AG09319 (cell line): Measurements from ENCODE around the gene CNNM1.

Experiments
- DNase-seq: peaks from one replicate; pipeline ENCODE4 v3.0.0-alpha.2; 2010; ENCODE audit warnings: low read depth; ENCODE audit errors: extremely low read depth
- CTCF ChIP-seq: IDR thresholded peaks from 2 replicates; pipeline ENCODE4 v1.5.1; 2011; ENCODE audit warnings: low read depth, mild to moderate bottlenecking, inconsistent platforms, low read length, moderate library complexity

Gene CNNM1

GRCh38 chr10:99341860-99342490, 12.8 kb downstream of the CNNM1 start:
- TF ChIP-seq CTCF: no peak
- DNase-seq: no peak

- no peak for DNase-seq
- TF ChIP-seq CTCF: no peak
These were observed 14.1 kb downstream of the CNNM1 start for GRCh38 chr10:99343262-99343661.

GRCh38 chr10:99344715-99345114, 15.6 kb downstream of the CNNM1 start:
- no peak for DNase-seq
- no peak for TF ChIP-seq CTCF

GRCh38 chr10:99345350-99345749, 16.2 kb downstream of the CNNM1 start:
- TF ChIP-seq CTCF: no peak
- DNase-seq: peak; percentile 8

GRCh38 chr10:99346247-99346646, 17.1 kb downstream of the CNNM1 start:
- peak; percentile 60 for DNase-seq
- TF ChIP-seq CTCF: no peak

GRCh38 chr10:99347672-99348071, 18.5 kb downstream of the CNNM1 start:
- no peak for DNase-seq
- no peak for TF ChIP-seq CTCF

- TF ChIP-seq CTCF: no peak
- DNase-seq: no peak
These were observed 24.0 kb downstream of the CNNM1 start for GRCh38 chr10:99353182-99353581.
